ENCODE measurements around the gene CFAP107. TPM values are rescaled to one million over a fixed set of nuclear protein-coding genes. Genes with fewer than 3 reads are reported as not detected.

CFAP107 gene
- total RNA-seq, 4 donors from 2014 or later = not detected

- TF ChIP-seq CTCF (IDR thresholded peaks at IDR 0.05) (no peak), POLR2A (IDR thresholded peaks at IDR 0.05) (no peak)
- H3K36me3 ChIP-seq = no peaks in the 10 kb centered on the region
- WGBS, 2 donors = 44 to 50% methylated on average over 1 of the region's 2 CpGs
- H3K9me3 ChIP-seq = no peaks in the 10 kb centered on the region
- intact Hi-C loops (cut with DNase I) = no loop called here
- DNase-seq = no peak
- H3K4me1 ChIP-seq = no peaks in the 10 kb centered on the region
- H3K4me3 ChIP-seq = no peak overlapping the region
- no peak overlapping the region for H3K27ac ChIP-seq
- H3K27me3 ChIP-seq = peaks cover 0 to 39% (median 0%) of the 10 kb centered on the region in 4 donors
These were observed 10.3 kb downstream of the CFAP107 start for GRCh38 chr1:12756273-12756672.

- no peaks in the 10 kb centered on the region for H3K9me3 ChIP-seq
- no peaks in the 10 kb centered on the region for H3K4me1 ChIP-seq
- H3K36me3 ChIP-seq = no peaks in the 10 kb centered on the region
- peaks cover 0 to 40% (median 0%) of the 10 kb centered on the region in 4 donors for H3K27me3 ChIP-seq
- intact Hi-C loops (cut with DNase I) = no loop called here
- H3K27ac ChIP-seq = no peak overlapping the region
- no peak for DNase-seq
- WGBS, 2 donors = 49 to 68% methylated on average over 3 to 4 of the region's 6 CpGs
- no peak overlapping the region for H3K4me3 ChIP-seq
- TF ChIP-seq POLR2A (IDR thresholded peaks at IDR 0.05) = no peak
- no peak for TF ChIP-seq CTCF (IDR thresholded peaks at IDR 0.05)
These were observed 10.9 kb downstream of the CFAP107 start for GRCh38 chr1:12756768-12757413.

GRCh38 chr1:12757836-12758235, 11.8 kb downstream of the CFAP107 start:
- 59 to 67% methylated on average over 5 to 6 of the region's 6 CpGs for WGBS, 2 donors
- no peaks in the 10 kb centered on the region for H3K4me1 ChIP-seq
- DNase-seq = no peak
- H3K27me3 ChIP-seq = peaks cover 0 to 40% (median 0%) of the 10 kb centered on the region in 4 donors
- H3K4me3 ChIP-seq = no peak overlapping the region
- H3K27ac ChIP-seq = no peak overlapping the region
- no peak for TF ChIP-seq POLR2A (IDR thresholded peaks at IDR 0.05)
- TF ChIP-seq CTCF (IDR thresholded peaks at IDR 0.05) = no peak
- no peaks in the 10 kb centered on the region for H3K36me3 ChIP-seq
- H3K9me3 ChIP-seq = no peaks in the 10 kb centered on the region
- intact Hi-C loops (cut with DNase I) = no loop called here

GRCh38 chr1:12760256-12760795, 14.3 kb downstream of the CFAP107 start:
- intact Hi-C loops (cut with DNase I) = no loop called here
- TF ChIP-seq POLR2A (IDR thresholded peaks at IDR 0.05) (no peak), CTCF (IDR thresholded peaks at IDR 0.05) (peak in 1 of 6 experiments; percentile 8)

GRCh38 chr1:12761781-12762180, 15.8 kb downstream of the CFAP107 start:
- Histone ChIP-seq H3K9me3 (no peaks in the 10 kb centered on the region), H3K4me3 (no peak overlapping the region), H3K27me3 (peaks cover 0 to 34% (median 0%) of the 10 kb centered on the region in 4 donors), H3K27ac (no peak overlapping the region), H3K4me1 (no peaks in the 10 kb centered on the region), H3K36me3 (no peaks in the 10 kb centered on the region)
- no peak for TF ChIP-seq POLR2A (IDR thresholded peaks at IDR 0.05)
- TF ChIP-seq CTCF (IDR thresholded peaks at IDR 0.05) = no peak
- no peak for DNase-seq
- 63 to 71% methylated on average over 2 of the region's 5 CpGs for WGBS, 2 donors
- intact Hi-C loops (cut with DNase I) = no loop called here

More at GRCh38 chr1:12760256-12760795, 14.3 kb downstream of the CFAP107 start:
- no peaks in the 10 kb centered on the region for H3K4me1 ChIP-seq
- 41 to 86% methylated on average over 1 to 4 of the region's 7 CpGs for WGBS, 2 donors
- H3K9me3 ChIP-seq = no peaks in the 10 kb centered on the region
- no peak overlapping the region for H3K27ac ChIP-seq
- H3K36me3 ChIP-seq = no peaks in the 10 kb centered on the region
- H3K4me3 ChIP-seq = no peak overlapping the region
- DNase-seq = no peak
- H3K27me3 ChIP-seq = peaks cover 0 to 40% (median 0%) of the 10 kb centered on the region in 4 donors

All from esophagus squamous epithelium (tissue), 5 donors.